NT2/D1 (cell line): ENCODE measurements around the gene AFF3.
"Not testable (repeated sequence)": the region's sequence is repeated elsewhere in the genome, so short reads cannot be mapped to it uniquely, and the experiment has no call there.

Source experiments
- DNase-seq: peaks from one replicate; pipeline ENCODE4 v3.0.0-alpha.2; 2011; ENCODE audit warnings: low read depth, low spot score
- H3K27me3 ChIP-seq: 2 replicates; pipeline ENCODE4 v1.6.0; 2011; ENCODE audit warnings: mild to moderate bottlenecking; ENCODE audit not compliant: insufficient read length, insufficient read depth
- H3K36me3 ChIP-seq: 2 replicates; pipeline ENCODE4 v1.6.1; 2011; ENCODE audit warnings: mild to moderate bottlenecking, low read length, mixed read lengths; ENCODE audit not compliant: insufficient read depth, insufficient read length
- H3K4me1 ChIP-seq: 2 replicates; pipeline ENCODE4 v1.5.1; 2011; ENCODE audit not compliant: insufficient read depth, insufficient read length
- H3K4me3 ChIP-seq: 2 replicates; pipeline ENCODE4 v1.5.1; 2011; ENCODE audit warnings: low read depth; ENCODE audit not compliant: insufficient read length
- H3K9ac ChIP-seq: 2 replicates; pipeline ENCODE4 v1.6.0; 2011; ENCODE audit warnings: low read depth; ENCODE audit not compliant: insufficient read length
- H3K9me3 ChIP-seq: 2 replicates; pipeline ENCODE4 v1.5.1; 2011; ENCODE audit warnings: mild to moderate bottlenecking, low read length; ENCODE audit not compliant: insufficient read depth
- SUZ12 ChIP-seq: IDR thresholded peaks from 2 replicates; pipeline ENCODE4 v1.6.1; 2011; ENCODE audit not compliant: insufficient read length, insufficient read depth; ENCODE audit errors: extremely low read depth
- YY1 ChIP-seq: IDR thresholded peaks from 2 replicates; pipeline ENCODE4 v1.6.1; 2011; ENCODE audit not compliant: insufficient read length, insufficient read depth
- ZNF274 ChIP-seq: IDR thresholded peaks from 2 replicates; pipeline ENCODE4 v1.6.1; 2011; ENCODE audit warnings: mild to moderate bottlenecking, low read depth, low read length

AFF3 gene

GRCh38 chr2:99956232-99957030, 186.0 kb downstream of the AFF3 start:
- H3K36me3 ChIP-seq, result no peaks in the 10 kb centered on the region
- H3K27me3 ChIP-seq, result no peaks in the 10 kb centered on the region
- H3K4me1 ChIP-seq, result peaks cover 3% of the 10 kb centered on the region
- DNase-seq, result no peak
- H3K9me3 ChIP-seq, result peaks cover 4% of the 10 kb centered on the region; the same call in 1 of the 2 replicates
- TF ChIP-seq SUZ12, result no peak
- no peak for TF ChIP-seq ZNF274
- TF ChIP-seq YY1, result no peak
- no peak overlapping the region for H3K9ac ChIP-seq
- no peak overlapping the region for H3K4me3 ChIP-seq

GRCh38 chr2:99953750-99954149, 188.6 kb downstream of the AFF3 start:
- H3K36me3 ChIP-seq, result no peaks in the 10 kb centered on the region
- H3K4me1 ChIP-seq, result no peaks in the 10 kb centered on the region
- no peaks in the 10 kb centered on the region for H3K27me3 ChIP-seq
- no peak overlapping the region for H3K4me3 ChIP-seq
- H3K9me3 ChIP-seq, result peaks cover 4% of the 10 kb centered on the region; the same call in 1 of the 2 replicates
- no peak for DNase-seq
- H3K9ac ChIP-seq, result no peak overlapping the region
- no peak for TF ChIP-seq YY1
- no peak for TF ChIP-seq ZNF274
- TF ChIP-seq SUZ12, result no peak

DNA sequence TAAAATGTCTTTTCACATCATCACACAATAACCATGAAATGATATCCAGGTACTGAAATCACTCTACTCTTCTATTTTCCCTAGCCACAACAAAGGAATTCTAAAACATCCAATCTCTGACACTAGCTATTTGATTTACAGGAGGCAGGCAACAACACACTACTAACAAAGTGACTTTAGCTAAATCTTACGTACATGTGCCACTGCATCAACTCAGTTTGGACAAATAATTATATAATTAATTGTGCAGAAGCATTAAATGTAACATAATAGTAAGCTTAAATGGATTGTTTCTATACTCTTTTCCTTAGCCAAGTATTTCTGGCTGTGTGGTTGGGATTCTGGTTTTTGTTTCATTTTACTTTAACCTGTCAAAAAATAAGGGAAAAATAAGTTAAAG, 192.4 kb downstream of the AFF3 start:
- no peak for DNase-seq
- H3K27me3 ChIP-seq, result peaks cover under 1% of the 10 kb centered on the region
- TF ChIP-seq ZNF274 (no peak), SUZ12 (no peak), YY1 (no peak)
- no peak overlapping the region for H3K4me3 ChIP-seq
- H3K9ac ChIP-seq, result no peak overlapping the region
- no peaks in the 10 kb centered on the region for H3K36me3 ChIP-seq
- H3K4me1 ChIP-seq, result no peaks in the 10 kb centered on the region
- no peaks in the 10 kb centered on the region for H3K9me3 ChIP-seq

DNA sequence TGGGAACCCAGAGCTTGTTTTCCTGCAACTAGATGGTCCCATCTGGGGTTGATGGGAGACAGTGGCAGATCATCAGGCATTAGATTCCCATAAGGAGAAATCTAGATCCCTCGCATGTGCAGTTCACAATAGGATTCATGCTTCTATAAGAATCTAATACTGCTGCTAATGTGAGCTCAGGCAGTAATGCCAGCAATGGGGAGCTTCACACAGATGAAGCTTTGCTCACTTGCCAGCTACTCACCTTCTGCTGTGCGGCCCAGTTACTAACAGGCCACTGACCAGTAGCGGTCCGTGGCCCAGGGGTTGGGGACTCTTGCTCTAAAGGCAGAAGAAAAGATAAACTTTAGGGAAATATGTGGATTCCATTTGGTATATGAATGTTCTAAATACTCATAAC, 192.9 kb downstream of the AFF3 start:
- no peaks in the 10 kb centered on the region for H3K36me3 ChIP-seq

DNA sequence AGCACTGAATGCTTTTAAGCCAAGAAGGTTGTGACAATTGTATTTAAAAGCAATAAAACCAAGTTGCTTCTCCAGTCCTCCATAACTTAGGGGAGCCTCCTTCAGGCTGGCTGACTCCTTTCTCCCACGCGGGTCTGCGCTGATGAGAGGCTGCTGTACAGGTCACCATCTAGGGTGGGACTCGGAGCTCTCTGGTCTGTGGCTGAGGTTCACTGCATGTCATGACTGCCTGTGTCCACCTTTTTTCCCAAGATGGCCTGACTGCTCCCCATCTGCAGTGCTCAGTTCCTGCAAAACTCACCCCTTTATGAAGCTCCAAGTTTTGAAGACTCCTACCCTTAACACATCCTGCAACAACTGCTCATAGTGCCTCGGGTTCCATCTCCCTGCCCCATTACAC, 194.4 kb downstream of the AFF3 start:
- Histone ChIP-seq H3K4me3 (no peak overlapping the region), H3K9me3 (no peaks in the 10 kb centered on the region), H3K4me1 (no peaks in the 10 kb centered on the region), H3K9ac (no peak overlapping the region), H3K27me3 (peaks cover 2% of the 10 kb centered on the region), H3K36me3 (no peaks in the 10 kb centered on the region)
- no peak for DNase-seq
- no peak for TF ChIP-seq ZNF274
- TF ChIP-seq SUZ12, result no peak

More for the DNA sequence above, 192.9 kb downstream of the AFF3 start:
- DNase-seq, result no peak
- no peak for TF ChIP-seq ZNF274
- no peak for TF ChIP-seq SUZ12
- TF ChIP-seq YY1, result no peak
- no peaks in the 10 kb centered on the region for H3K4me1 ChIP-seq
- peaks cover 2% of the 10 kb centered on the region for H3K27me3 ChIP-seq
- no peaks in the 10 kb centered on the region for H3K9me3 ChIP-seq
- H3K9ac ChIP-seq, result no peak overlapping the region
- no peak overlapping the region for H3K4me3 ChIP-seq

DNA sequence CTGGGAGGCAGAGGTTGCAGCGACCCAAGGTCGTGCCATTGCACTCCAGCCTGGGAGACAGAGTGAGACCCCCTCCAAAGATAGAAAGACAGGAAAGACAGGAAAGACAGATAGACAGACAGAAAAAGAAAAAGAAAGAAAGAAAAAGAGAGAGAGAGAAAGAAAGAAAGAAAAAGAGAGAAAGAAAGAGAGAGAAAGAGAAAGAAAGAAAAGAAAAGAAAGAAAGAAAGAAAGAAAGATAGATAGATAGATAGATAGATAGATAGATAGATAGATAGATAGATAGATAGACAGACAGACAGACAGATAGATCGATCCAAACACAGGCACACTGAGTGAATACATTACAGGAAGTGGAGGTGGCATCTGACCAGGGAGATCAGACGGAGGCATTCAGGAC, 195.0 kb downstream of the AFF3 start:
- not testable (repeated sequence) for DNase-seq, H3K4me1 ChIP-seq, H3K4me3 ChIP-seq, H3K36me3 ChIP-seq, H3K27me3 ChIP-seq, H3K9me3 ChIP-seq, H3K9ac ChIP-seq

- TF ChIP-seq ZNF274 (no peak), YY1 (no peak), SUZ12 (no peak)
- H3K9me3 ChIP-seq, result no peaks in the 10 kb centered on the region
- H3K4me3 ChIP-seq, result no peak overlapping the region
- DNase-seq, result no peak
- no peak overlapping the region for H3K9ac ChIP-seq
- H3K27me3 ChIP-seq, result peaks cover 2% of the 10 kb centered on the region
- no peaks in the 10 kb centered on the region for H3K36me3 ChIP-seq
- no peaks in the 10 kb centered on the region for H3K4me1 ChIP-seq
Measured at GRCh38 chr2:99944019-99944418, 198.4 kb downstream of the AFF3 start.
